ENCODE results near the gene RIC8A.

RIC8A gene

GRCh38 chr11:221998-222789 lies 14.7 kb downstream of the RIC8A start:
- H3K27me3 Mint-ChIP-seq: no peaks in the 10 kb centered on the region
- H3K36me3 Mint-ChIP-seq: no peaks in the 10 kb centered on the region
- no peaks in the 10 kb centered on the region for H3K9me3 Mint-ChIP-seq (ENCODE audit: low read depth)
- H3K27ac Mint-ChIP-seq: peak overlapping the region; percentile 5
- no peak overlapping the region for H3K4me3 Mint-ChIP-seq
- H3K4me1 Mint-ChIP-seq (ENCODE audit: low read depth): peaks cover 11% of the 10 kb centered on the region

- H3K4me1 Mint-ChIP-seq (ENCODE audit: low read depth): peaks cover 10% of the 10 kb centered on the region
- peak overlapping the region; percentile 5 for H3K27ac Mint-ChIP-seq
- H3K4me3 Mint-ChIP-seq: no peak overlapping the region
- H3K27me3 Mint-ChIP-seq: no peaks in the 10 kb centered on the region
- H3K9me3 Mint-ChIP-seq (ENCODE audit: low read depth): no peaks in the 10 kb centered on the region
- H3K36me3 Mint-ChIP-seq: no peaks in the 10 kb centered on the region
Observed at GRCh38 chr11:223026-223789, 15.7 kb downstream of the RIC8A start.

GRCh38 chr11:223884-224283 lies 16.4 kb downstream of the RIC8A start:
- no peaks in the 10 kb centered on the region for H3K27me3 Mint-ChIP-seq
- no peaks in the 10 kb centered on the region for H3K36me3 Mint-ChIP-seq
- H3K4me3 Mint-ChIP-seq: no peak overlapping the region

GRCh38 chr11:224424-224823 lies 16.9 kb downstream of the RIC8A start:
- Mint-ChIP-seq H3K27me3 (no peaks in the 10 kb centered on the region), H3K27ac (no peak overlapping the region), H3K4me3 (no peak overlapping the region), H3K36me3 (no peaks in the 10 kb centered on the region), H3K9me3 (ENCODE audit: low read depth) (no peaks in the 10 kb centered on the region), H3K4me1 (ENCODE audit: low read depth) (peaks cover 16% of the 10 kb centered on the region)

More at GRCh38 chr11:223884-224283, 16.4 kb downstream of the RIC8A start:
- Mint-ChIP-seq H3K4me1 (ENCODE audit: low read depth) (peaks cover 16% of the 10 kb centered on the region), H3K27ac (no peak overlapping the region), H3K9me3 (ENCODE audit: low read depth) (no peaks in the 10 kb centered on the region)

- no peaks in the 10 kb centered on the region for H3K27me3 Mint-ChIP-seq
- H3K4me3 Mint-ChIP-seq: no peak overlapping the region
- no peak overlapping the region for H3K27ac Mint-ChIP-seq
- no peaks in the 10 kb centered on the region for H3K36me3 Mint-ChIP-seq
- no peaks in the 10 kb centered on the region for H3K9me3 Mint-ChIP-seq (ENCODE audit: low read depth)
- peaks cover 16% of the 10 kb centered on the region for H3K4me1 Mint-ChIP-seq (ENCODE audit: low read depth)
Observed at GRCh38 chr11:225734-226453, 18.4 kb downstream of the RIC8A start.

- Mint-ChIP-seq H3K27me3 (no peaks in the 10 kb centered on the region), H3K4me3 (no peak overlapping the region), H3K36me3 (no peaks in the 10 kb centered on the region), H3K9me3 (ENCODE audit: low read depth) (no peaks in the 10 kb centered on the region), H3K4me1 (ENCODE audit: low read depth) (peaks cover 16% of the 10 kb centered on the region), H3K27ac (no peak overlapping the region)
Observed at GRCh38 chr11:227824-228379, 20.4 kb downstream of the RIC8A start.

- H3K36me3 Mint-ChIP-seq: no peaks in the 10 kb centered on the region
- H3K4me3 Mint-ChIP-seq: no peak overlapping the region
- H3K9me3 Mint-ChIP-seq (ENCODE audit: low read depth): no peaks in the 10 kb centered on the region
- H3K4me1 Mint-ChIP-seq (ENCODE audit: low read depth): peaks cover 28% of the 10 kb centered on the region
- no peaks in the 10 kb centered on the region for H3K27me3 Mint-ChIP-seq
- peak overlapping the region; percentile 46 for H3K27ac Mint-ChIP-seq
Observed at GRCh38 chr11:230431-230830, 22.9 kb downstream of the RIC8A start.

- Mint-ChIP-seq H3K36me3 (no peaks in the 10 kb centered on the region), H3K27ac (peak overlapping the region; percentile 59), H3K4me3 (no peak overlapping the region), H3K9me3 (ENCODE audit: low read depth) (no peaks in the 10 kb centered on the region), H3K4me1 (ENCODE audit: low read depth) (peaks cover 29% of the 10 kb centered on the region), H3K27me3 (no peaks in the 10 kb centered on the region)
Observed at GRCh38 chr11:232783-233565, 25.5 kb downstream of the RIC8A start.

- Mint-ChIP-seq H3K4me3 (peak overlapping the region; percentile 88), H3K4me1 (ENCODE audit: low read depth) (peaks cover 41% of the 10 kb centered on the region), H3K9me3 (ENCODE audit: low read depth) (no peaks in the 10 kb centered on the region), H3K27me3 (no peaks in the 10 kb centered on the region), H3K27ac (peak overlapping the region; percentile 97), H3K36me3 (no peaks in the 10 kb centered on the region)
Observed at GRCh38 chr11:235180-235579, 27.7 kb downstream of the RIC8A start.

- Mint-ChIP-seq H3K27ac (peak overlapping the region; percentile 97), H3K27me3 (no peaks in the 10 kb centered on the region), H3K36me3 (peaks cover 2% of the 10 kb centered on the region), H3K4me3 (peak overlapping the region; percentile 88), H3K4me1 (ENCODE audit: low read depth) (peaks cover 45% of the 10 kb centered on the region), H3K9me3 (ENCODE audit: low read depth) (no peaks in the 10 kb centered on the region)
Observed at GRCh38 chr11:235609-235996, 28.1 kb downstream of the RIC8A start.

- no peaks in the 10 kb centered on the region for H3K9me3 Mint-ChIP-seq (ENCODE audit: low read depth)
- peak within 1 kb of the TSS; percentile 99 for H3K27ac Mint-ChIP-seq
- H3K4me1 Mint-ChIP-seq (ENCODE audit: low read depth): peaks cover 47% of the 10 kb centered on the region
- H3K4me3 Mint-ChIP-seq: peak within 1 kb of the TSS; percentile 94
- peaks cover 2% of the 10 kb centered on the region for H3K36me3 Mint-ChIP-seq
- H3K27me3 Mint-ChIP-seq: no peaks in the 10 kb centered on the region
Observed at GRCh38 chr11:235997-236773, 28.7 kb downstream of the RIC8A start, which contains the start of gene SIRT3. Gene SIRT3 (minus strand): TSS chr11:236342. CDS start chr11:236328, 14 bp downstream.

GRCh38 chr11:236774-237767 lies 29.6 kb downstream of the RIC8A start, which contains the start of gene PSMD13:
Gene PSMD13 (plus strand): TSS chr11:236976. CDS start chr11:237050, 74 bp downstream.
- peak within 1 kb of the TSS; percentile 94 for H3K4me3 Mint-ChIP-seq
- H3K36me3 Mint-ChIP-seq: peaks cover 9% of the 10 kb centered on the region
- peak within 1 kb of the TSS; percentile 99 for H3K27ac Mint-ChIP-seq
- H3K9me3 Mint-ChIP-seq (ENCODE audit: low read depth): no peaks in the 10 kb centered on the region
- H3K4me1 Mint-ChIP-seq (ENCODE audit: low read depth): peaks cover 56% of the 10 kb centered on the region
- no peaks in the 10 kb centered on the region for H3K27me3 Mint-ChIP-seq
